ENCODE data around the gene DDX47.
"Not testable (repeated sequence)": the region's sequence is repeated elsewhere in the genome, so short reads cannot be mapped to it uniquely, and the experiment has no call there.

The DDX47 gene

GRCh38 chr12:12796928-12797793 lies 16.0 kb upstream of the DDX47 start:
- no peak for DNase-seq (ENCODE audit: low read depth in 2 of 2)

GRCh38 chr12:12797794-12798152 lies 15.4 kb upstream of the DDX47 start:
- DNase-seq (ENCODE audit: low read depth in 2 of 2), result no peak

- DNase-seq (ENCODE audit: low read depth in 2 of 2), result no peak
These were observed 14.7 kb upstream of the DDX47 start for GRCh38 chr12:12798480-12798879.

GRCh38 chr12:12799163-12799920 lies 13.8 kb upstream of the DDX47 start:
- no peak for DNase-seq (ENCODE audit: low read depth in 2 of 2)

- DNase-seq (ENCODE audit: low read depth in 2 of 2), result no peak
These were observed 12.6 kb upstream of the DDX47 start for GRCh38 chr12:12800406-12801180.

GRCh38 chr12:12801656-12802055 lies 11.5 kb upstream of the DDX47 start:
- DNase-seq (ENCODE audit: low read depth in 2 of 2), result not testable (repeated sequence)

- peak in 1 of 2 donors; percentile 24 for DNase-seq (ENCODE audit: low read depth in 2 of 2)
These were observed 10.0 kb upstream of the DDX47 start for GRCh38 chr12:12803186-12803585.

- DNase-seq (ENCODE audit: low read depth in 2 of 2), result no peak
These were observed 9.1 kb upstream of the DDX47 start for GRCh38 chr12:12804011-12804410.

GRCh38 chr12:12804432-12804886 lies 8.7 kb upstream of the DDX47 start:
- DNase-seq (ENCODE audit: low read depth in 2 of 2), result no peak

GRCh38 chr12:12806784-12807516 lies 6.2 kb upstream of the DDX47 start:
- DNase-seq (ENCODE audit: low read depth in 2 of 2), result no peak

GRCh38 chr12:12807517-12807903 lies 5.6 kb upstream of the DDX47 start:
- not testable (repeated sequence) for DNase-seq (ENCODE audit: low read depth in 2 of 2)

- DNase-seq (ENCODE audit: low read depth in 2 of 2), result no peak
These were observed 5.0 kb upstream of the DDX47 start for GRCh38 chr12:12807970-12808702.

GRCh38 chr12:12810553-12811021 lies 2.6 kb upstream of the DDX47 start:
- no peak for DNase-seq (ENCODE audit: low read depth in 2 of 2)

GRCh38 chr12:12811343-12811742 lies 1.8 kb upstream of the DDX47 start:
- no peak for DNase-seq (ENCODE audit: low read depth in 2 of 2)

GRCh38 chr12:12812174-12812573 lies 972 bp upstream of the DDX47 start:
- DNase-seq (ENCODE audit: low read depth in 2 of 2), result no peak

GRCh38 chr12:12812618-12813119 lies 477 bp upstream of the DDX47 start:
- no peak for DNase-seq (ENCODE audit: low read depth in 2 of 2)

GRCh38 chr12:12817616-12818015 lies 4.5 kb downstream of the DDX47 start:
- no peak for DNase-seq (ENCODE audit: low read depth in 2 of 2)

- DNase-seq (ENCODE audit: low read depth in 2 of 2), result no peak
These were observed 5.6 kb downstream of the DDX47 start for GRCh38 chr12:12818701-12819100.

GRCh38 chr12:12819221-12819620 lies 6.1 kb downstream of the DDX47 start:
- no peak for DNase-seq (ENCODE audit: low read depth in 2 of 2)

- DNase-seq (ENCODE audit: low read depth in 2 of 2), result no peak
These were observed 6.7 kb downstream of the DDX47 start for GRCh38 chr12:12819752-12820311.

All from stimulated activated CD4-positive, alpha-beta T cell treated with anti-CD3 and anti-CD28 coated beads, Interleukin-4, amount 100 ng/mL, for 48 hours (primary cell).